GM18502 (cell line): Measurements from ENCODE around the gene TEX101.
"Not testable (repeated sequence)": the region's sequence is repeated elsewhere in the genome, so short reads cannot be mapped to it uniquely, and the experiment has no call there.

ENCODE experiments used
- ATAC-seq: cut with Tn5 transposase; IDR thresholded peaks from one replicate; pipeline ENCODE4 v1.9.1; 2021; ENCODE audit warnings: mild to moderate bottlenecking; ENCODE audit not compliant: unreplicated experiment, poor library complexity

TEX101 gene

DNA sequence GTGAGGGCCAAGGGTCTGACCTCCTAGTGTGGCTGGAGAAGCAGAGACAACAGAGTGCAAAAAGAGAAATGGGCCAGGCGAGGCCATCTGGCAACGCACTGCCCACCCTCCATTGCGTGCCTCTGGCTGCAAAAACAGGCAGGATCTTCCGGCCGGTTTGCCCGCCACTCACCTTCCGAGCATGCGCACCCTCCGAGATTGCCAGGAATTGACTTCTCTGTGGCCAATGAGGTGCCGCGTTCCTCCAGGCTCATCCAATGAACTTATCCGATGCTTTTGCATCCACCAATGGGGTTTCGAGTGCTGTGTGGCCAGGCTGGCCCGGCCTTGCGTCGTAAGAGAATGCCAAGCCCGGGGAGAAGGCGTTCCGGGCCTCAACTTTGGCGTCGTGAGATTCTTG lies at the start of gene TEX101:
TSS of gene TEX101 (plus strand) at position 337 of the 400 bp plus-strand sequence. CDS start 1,030 bp downstream, outside the sequence.
- no peak for ATAC-seq

- not testable (repeated sequence) for ATAC-seq
Observed at GRCh38 chr19:43365677-43366076, 49.0 kb upstream of the TEX101 start.

DNA sequence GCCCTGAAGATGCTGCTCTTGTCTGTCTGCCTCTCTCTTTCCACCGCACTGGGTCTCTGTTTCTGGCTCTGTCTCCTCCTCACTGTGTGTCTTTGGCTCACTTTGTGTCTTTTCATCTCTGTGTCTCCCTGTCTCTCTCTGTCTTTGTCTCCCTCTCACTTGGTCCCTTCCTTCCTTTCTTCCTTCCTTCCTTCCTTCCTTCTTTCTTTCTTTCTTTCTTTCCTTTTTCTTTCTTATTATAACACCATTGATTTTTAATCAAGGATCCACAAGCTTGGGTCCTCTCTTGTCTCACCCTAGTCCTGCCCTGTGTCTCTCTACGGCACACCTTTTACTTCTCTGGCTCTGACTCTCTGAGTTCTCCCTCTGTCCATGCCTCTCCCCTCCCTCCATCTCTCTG lies 46.9 kb upstream of the TEX101 start:
- no peak for ATAC-seq

- not testable (repeated sequence) for ATAC-seq
Observed at GRCh38 chr19:43368897-43369296, 45.8 kb upstream of the TEX101 start.

DNA sequence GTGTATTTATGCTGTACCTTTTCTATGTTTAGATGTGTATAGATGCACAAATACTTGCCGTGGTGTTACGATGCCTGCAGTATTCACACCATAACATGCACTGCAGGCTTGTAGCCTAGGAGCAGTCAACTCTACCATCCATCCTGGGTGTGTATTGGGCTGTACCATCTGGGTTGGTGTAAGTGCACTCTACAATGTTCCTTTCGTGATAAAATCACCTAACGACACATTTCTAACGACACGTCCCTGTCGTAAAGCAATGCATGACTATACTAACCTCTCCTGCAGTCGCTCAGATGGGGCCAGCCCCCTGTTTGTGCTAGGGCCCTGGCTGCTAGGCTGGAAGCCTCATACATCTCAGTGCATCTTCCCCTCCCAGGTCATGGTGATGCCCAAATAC lies 42.8 kb upstream of the TEX101 start:
- no peak for ATAC-seq

GRCh38 chr19:43372462-43372861 lies 42.2 kb upstream of the TEX101 start:
- ATAC-seq = no peak

- ATAC-seq = not testable (repeated sequence)
Observed at GRCh38 chr19:43377624-43378023, 37.1 kb upstream of the TEX101 start.

GRCh38 chr19:43380008-43380407 lies 34.7 kb upstream of the TEX101 start:
- ATAC-seq = no peak

DNA sequence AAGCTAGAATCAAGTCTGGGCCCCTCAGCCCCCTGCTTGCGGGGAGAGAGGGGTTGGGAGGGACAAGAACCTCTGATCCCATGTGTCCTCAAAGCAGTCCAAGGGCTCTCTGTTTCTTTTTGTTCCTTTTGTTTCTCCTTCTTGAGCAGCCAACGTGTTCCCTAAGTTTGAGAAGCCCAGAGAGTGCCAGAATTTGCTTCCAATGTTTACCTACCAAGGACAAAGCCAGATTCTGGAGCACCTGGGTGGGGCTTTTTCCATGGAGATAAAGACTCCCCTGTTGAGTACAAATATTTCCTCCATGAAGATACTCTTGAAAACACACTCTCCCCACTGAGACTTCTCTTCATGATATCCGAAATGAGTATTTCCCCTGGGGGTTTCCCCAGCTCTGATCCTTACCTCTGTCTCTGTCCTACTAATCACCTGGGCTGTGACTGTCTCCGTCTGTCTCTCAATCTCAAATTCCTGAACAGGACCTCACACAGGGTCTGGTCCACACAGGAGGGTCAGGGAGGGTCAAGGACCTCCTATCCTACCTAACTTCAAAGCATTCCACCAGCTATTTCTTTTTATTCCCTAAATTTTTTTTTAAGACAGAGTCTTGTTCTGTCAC lies 33.8 kb upstream of the TEX101 start:
- ATAC-seq = no peak

DNA sequence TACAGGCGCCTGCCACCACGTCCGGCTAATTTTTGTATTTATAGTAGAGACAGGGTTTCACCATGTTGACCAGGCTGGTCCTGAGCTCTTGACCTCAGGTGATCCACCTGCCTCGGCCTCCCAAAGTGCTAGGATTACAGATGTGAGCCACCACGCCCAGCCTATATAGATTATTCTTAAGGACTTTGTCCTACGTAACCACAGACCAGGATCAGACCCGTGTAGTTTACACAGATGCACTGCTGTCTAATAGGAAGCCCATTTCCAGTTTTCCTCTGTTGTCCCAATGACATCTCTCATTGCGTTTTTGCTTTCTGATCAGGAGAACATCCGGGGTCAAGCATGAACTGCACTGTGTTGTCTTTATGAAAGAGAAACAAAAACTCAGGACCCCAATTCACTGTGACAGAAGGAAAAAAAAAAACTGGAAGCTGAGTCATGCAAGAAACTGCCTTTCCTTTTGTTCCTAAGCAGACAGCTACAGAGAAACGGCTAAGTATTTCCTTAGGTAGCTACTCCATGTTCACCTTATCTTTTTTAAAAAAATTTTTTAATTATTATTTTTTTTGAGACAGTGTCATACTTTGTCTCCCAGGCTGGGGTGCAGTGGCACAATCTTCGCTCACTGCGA lies 32.0 kb upstream of the TEX101 start:
- not testable (repeated sequence) for ATAC-seq

GRCh38 chr19:43383254-43383653 lies 31.4 kb upstream of the TEX101 start:
- not testable (repeated sequence) for ATAC-seq

DNA sequence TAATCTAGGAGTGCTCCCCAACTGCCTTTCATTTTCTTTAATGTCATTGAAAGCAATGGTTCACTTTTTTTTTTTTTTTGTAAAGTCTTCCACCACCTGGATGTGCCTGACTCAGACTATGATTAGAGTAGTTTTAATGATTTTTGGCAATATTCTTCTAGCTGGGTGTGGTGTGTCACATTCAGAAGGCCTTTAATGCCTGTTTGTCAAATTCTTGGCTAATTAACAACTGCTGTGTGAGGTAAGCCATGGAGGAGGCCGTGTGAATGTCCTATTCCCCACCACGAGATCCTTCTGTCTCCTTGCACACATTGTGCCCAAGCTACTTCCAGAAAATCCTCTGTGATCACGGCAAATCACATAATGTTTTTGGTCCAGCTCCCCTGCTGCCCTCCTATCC lies 30.9 kb upstream of the TEX101 start:
- ATAC-seq = not testable (repeated sequence)

- ATAC-seq = not testable (repeated sequence)
Observed at GRCh38 chr19:43390903-43391551, 23.7 kb upstream of the TEX101 start.

- not testable (repeated sequence) for ATAC-seq
Observed at GRCh38 chr19:43391552-43391935, 23.1 kb upstream of the TEX101 start.

DNA sequence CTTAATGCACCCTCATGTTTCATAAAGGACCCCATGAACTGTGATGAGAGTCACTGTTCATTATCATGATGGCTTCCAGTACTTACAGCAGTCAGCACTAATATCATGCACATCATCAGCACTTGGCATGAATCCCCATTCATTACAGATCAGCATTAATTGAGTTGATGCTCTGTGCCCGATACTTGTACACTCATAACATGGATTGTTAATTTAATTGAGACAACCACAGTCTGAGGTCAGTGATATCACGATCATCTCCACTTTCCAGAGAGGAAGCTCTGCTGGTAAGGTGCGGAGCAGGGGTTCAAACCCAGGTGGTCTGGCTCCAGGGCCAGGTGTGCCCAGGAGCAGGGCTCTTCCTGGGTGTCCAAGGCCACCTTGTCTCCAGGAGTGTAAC lies 21.2 kb upstream of the TEX101 start:
- not testable (repeated sequence) for ATAC-seq

- no peak for ATAC-seq
Observed at GRCh38 chr19:43395561-43395960, 19.1 kb upstream of the TEX101 start.

DNA sequence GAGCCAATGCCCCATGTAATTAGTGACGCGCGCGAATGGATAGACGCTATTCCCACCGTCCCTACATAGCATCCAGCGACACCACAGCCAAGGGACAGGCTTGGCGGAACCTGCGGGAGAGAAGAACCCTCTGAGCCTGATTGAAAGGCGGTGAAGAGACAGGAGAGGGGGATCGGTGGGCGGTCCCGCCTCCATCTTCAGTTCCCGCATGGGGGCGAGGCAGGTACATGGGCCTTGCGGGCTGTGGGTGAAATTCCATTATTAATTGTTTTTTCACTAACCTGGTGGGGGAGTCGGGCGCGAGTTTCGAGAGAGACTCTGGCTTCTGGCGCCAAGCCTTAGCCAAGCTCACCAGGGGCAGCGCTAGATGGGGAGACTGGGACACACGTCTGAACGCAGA lies 8.4 kb upstream of the TEX101 start:
- ATAC-seq = no peak

DNA sequence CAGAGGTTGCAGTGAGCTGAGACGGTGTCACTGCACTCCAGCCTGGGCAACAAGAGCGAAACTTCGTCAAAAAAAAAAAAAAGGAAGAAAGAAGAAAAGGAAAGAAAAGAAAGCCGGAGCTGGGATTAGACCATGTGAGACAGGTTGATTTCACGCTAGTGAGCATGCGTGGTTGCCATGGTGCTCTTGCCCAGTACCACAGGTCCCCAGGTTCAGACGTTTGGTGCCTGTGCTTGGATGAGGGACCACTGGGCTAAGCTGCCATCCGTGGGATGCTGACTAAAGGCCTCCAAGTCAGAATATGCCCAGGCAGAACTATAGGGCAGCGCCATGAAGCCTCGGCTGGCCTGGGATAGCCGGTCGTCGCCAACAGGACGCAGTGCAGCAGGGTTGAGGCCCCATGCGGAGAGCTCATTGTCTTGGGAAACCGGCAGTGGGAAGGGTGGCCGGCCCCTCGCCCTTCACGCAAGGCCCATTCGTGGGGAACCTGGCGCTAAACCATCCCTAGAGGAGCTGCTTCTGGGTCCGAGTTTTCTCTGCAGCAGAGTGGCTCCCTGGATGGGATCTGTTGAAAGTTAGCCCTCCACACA lies 7.2 kb upstream of the TEX101 start:
- no peak for ATAC-seq

DNA sequence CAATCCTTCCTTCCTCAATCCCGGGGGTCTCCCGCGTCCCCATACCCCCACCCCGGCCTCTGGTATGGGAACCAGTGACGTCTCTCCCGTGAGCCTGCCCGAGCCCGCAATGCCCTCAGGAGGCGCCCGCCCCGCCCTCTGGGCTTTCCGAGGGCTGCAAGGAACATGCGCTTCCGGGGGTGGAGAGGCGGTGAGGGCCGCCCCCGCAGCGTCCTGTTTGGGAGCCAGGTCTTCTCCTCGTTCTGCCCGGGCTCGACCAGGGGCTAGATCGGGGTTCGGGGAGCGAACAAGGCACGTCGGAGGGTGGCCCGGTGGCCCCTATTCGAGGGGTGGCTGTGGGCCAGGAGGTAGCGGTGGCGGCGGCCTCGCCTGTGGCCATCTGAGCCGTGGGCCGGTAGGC lies 6.6 kb upstream of the TEX101 start:
- ATAC-seq = no peak

DNA sequence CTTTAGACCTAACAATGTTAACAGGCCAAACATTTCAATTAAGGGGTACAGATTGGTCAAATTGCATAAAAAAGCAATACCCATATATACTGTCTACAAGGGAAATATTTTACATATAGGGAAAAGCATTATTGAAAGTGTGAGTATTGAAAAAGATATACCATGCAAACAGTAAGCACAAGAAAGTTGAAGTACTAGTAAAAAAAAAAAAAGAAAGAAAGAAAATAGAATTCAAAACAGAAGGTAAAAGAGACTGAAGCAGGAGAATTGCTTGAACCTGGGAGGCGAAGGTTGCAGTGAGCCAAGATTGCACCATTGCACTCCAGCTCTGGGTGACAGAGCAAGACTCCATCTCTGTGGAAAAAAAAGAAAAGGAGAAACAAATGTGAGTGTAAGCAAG lies 5.3 kb upstream of the TEX101 start:
- no peak for ATAC-seq

DNA sequence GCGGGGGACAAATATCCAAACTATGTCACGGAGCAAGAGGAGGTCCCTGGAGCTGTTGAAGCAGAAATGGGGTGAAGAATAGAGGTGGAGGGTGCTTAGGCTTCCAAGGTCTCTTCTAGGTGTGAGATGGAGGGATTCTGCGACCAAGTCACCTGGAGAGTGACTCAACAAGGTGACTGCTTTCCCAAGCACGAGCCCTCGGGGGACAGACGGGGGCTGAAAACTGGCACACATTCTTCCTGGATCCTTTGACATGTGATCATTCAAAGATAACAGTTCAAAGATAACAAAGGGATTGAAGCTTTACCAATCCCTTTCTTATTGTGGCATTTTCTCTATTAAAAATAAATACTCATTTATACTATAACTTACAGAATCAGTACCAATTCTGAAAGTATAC lies 2.2 kb upstream of the TEX101 start:
- no peak for ATAC-seq
